Nephron progenitor cell (in vitro differentiated cells): Measurements from ENCODE around the gene USP48.

ENCODE experiments used
- DNase-seq: peaks from one replicate; pipeline ENCODE4 v3.0.0; 2021
- H3K27ac Mint-ChIP-seq: 2 replicates; pipeline ENCODE4 v1.8.0; 2021; ENCODE audit warnings: mild to moderate bottlenecking, moderate library complexity, mixed read lengths
- H3K27me3 Mint-ChIP-seq: 2 replicates; pipeline ENCODE4 v1.8.0; 2021; ENCODE audit warnings: mild to moderate bottlenecking, low read depth, mixed read lengths; ENCODE audit not compliant: poor library complexity
- H3K36me3 Mint-ChIP-seq: 2 replicates; pipeline ENCODE4 v1.8.0; 2021; ENCODE audit warnings: low read depth, mixed read lengths
- H3K4me1 Mint-ChIP-seq: 2 replicates; pipeline ENCODE4 v1.8.0; 2021; ENCODE audit warnings: mixed read lengths
- H3K4me3 Mint-ChIP-seq: 2 replicates; pipeline ENCODE4 v1.8.0; 2021; ENCODE audit warnings: mild to moderate bottlenecking, moderate library complexity, mixed read lengths
- H3K9me3 Mint-ChIP-seq: 2 replicates; pipeline ENCODE4 v1.8.0; 2021; ENCODE audit warnings: mild to moderate bottlenecking, moderate library complexity, mixed read lengths
- CTCF ChIP-seq: fragments of 200-600 bp; sonication (generic); IDR thresholded peaks from 2 replicates; pipeline ENCODE4 v1.5.0; 2021; ENCODE audit warnings: antibody characterized with exemption

The USP48 gene

GRCh38 chr1:21639594-21640041, 143.3 kb downstream of the USP48 start:
- H3K9me3 Mint-ChIP-seq: no peaks in the 10 kb centered on the region
- DNase-seq: peak; percentile 30

GRCh38 chr1:21638531-21639341, 144.2 kb downstream of the USP48 start:
- no peak overlapping the region for H3K4me3 Mint-ChIP-seq
- no peaks in the 10 kb centered on the region for H3K36me3 Mint-ChIP-seq
- DNase-seq: no peak
- no peak overlapping the region for H3K27ac Mint-ChIP-seq
- H3K27me3 Mint-ChIP-seq: peaks cover 12% of the 10 kb centered on the region
- peaks cover 30% of the 10 kb centered on the region for H3K4me1 Mint-ChIP-seq
- no peak for TF ChIP-seq CTCF
- no peaks in the 10 kb centered on the region for H3K9me3 Mint-ChIP-seq

More at GRCh38 chr1:21639594-21640041, 143.3 kb downstream of the USP48 start:
- H3K4me3 Mint-ChIP-seq: no peak overlapping the region
- H3K27me3 Mint-ChIP-seq: peaks cover 19% of the 10 kb centered on the region
- no peaks in the 10 kb centered on the region for H3K36me3 Mint-ChIP-seq
- no peak for TF ChIP-seq CTCF
- peaks cover 29% of the 10 kb centered on the region for H3K4me1 Mint-ChIP-seq
- H3K27ac Mint-ChIP-seq: no peak overlapping the region

GRCh38 chr1:21637514-21637913, 145.4 kb downstream of the USP48 start:
- Mint-ChIP-seq H3K27ac (no peak overlapping the region), H3K4me1 (peaks cover 35% of the 10 kb centered on the region), H3K4me3 (no peak overlapping the region), H3K27me3 (peaks cover 12% of the 10 kb centered on the region), H3K36me3 (no peaks in the 10 kb centered on the region), H3K9me3 (no peaks in the 10 kb centered on the region)
- TF ChIP-seq CTCF: no peak
- no peak for DNase-seq

GRCh38 chr1:21636029-21636428, 146.9 kb downstream of the USP48 start:
- no peak for TF ChIP-seq CTCF
- H3K27ac Mint-ChIP-seq: no peak overlapping the region
- H3K9me3 Mint-ChIP-seq: no peaks in the 10 kb centered on the region
- H3K27me3 Mint-ChIP-seq: peaks cover 12% of the 10 kb centered on the region
- no peak overlapping the region for H3K4me3 Mint-ChIP-seq
- H3K4me1 Mint-ChIP-seq: peaks cover 38% of the 10 kb centered on the region
- no peaks in the 10 kb centered on the region for H3K36me3 Mint-ChIP-seq
- no peak for DNase-seq

- H3K4me3 Mint-ChIP-seq: no peak overlapping the region
- peaks cover 36% of the 10 kb centered on the region for H3K4me1 Mint-ChIP-seq
- H3K9me3 Mint-ChIP-seq: no peaks in the 10 kb centered on the region
- no peak for DNase-seq
- H3K36me3 Mint-ChIP-seq: no peaks in the 10 kb centered on the region
- peaks cover 12% of the 10 kb centered on the region for H3K27me3 Mint-ChIP-seq
- H3K27ac Mint-ChIP-seq: peak overlapping the region; percentile 45
- no peak for TF ChIP-seq CTCF
Measured at GRCh38 chr1:21634806-21635535, 148.0 kb downstream of the USP48 start.
